Activated CD4-positive, alpha-beta T cell treated with anti-CD3 and anti-CD28 coated beads, Interleukin-2, amount 50 U/mL, for 48 hours (primary cell): ENCODE data around the gene LAMC1.

ENCODE experiments used
- DNase-seq, 2 experiments: peaks; one replicate each; pipeline ENCODE4 v3.0.0-alpha.2; 2020

The LAMC1 gene

GRCh38 chr1:183081402-183082120, 58.3 kb downstream of the LAMC1 start:
- no peak for DNase-seq

GRCh38 chr1:183082650-183083049, 59.4 kb downstream of the LAMC1 start:
- DNase-seq = no peak

- no peak for DNase-seq
Measured at GRCh38 chr1:183087001-183087400, 63.8 kb downstream of the LAMC1 start.

DNA sequence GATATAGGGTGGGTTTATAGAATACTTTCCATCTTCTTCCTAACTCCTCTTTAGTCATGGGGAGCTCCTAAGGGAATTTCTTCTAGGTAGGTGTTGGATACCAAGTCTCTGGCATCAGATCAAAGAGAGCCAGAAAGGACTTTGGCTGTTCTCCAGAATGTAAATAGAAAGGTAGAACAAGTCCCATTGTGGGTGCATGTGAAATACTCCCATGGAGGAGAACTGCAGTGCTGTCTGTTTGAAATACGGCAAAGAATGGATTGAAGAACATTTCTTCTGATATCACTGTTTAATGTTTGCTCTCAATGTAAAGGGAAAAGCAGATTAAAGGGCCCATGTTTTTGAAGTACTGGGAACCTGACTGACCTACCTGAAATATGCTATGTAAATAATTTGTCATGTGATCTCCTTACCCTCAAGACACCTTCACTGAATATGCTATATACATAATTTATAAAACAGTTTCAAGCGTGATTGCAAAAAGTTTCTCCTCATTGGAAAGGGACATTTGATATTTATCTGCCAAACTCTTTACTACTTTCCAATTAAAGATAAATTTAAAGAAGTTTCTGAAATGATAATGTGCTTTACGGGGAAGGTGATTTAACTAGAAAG, 65.9 kb downstream of the LAMC1 start:
- DNase-seq = no peak

DNA sequence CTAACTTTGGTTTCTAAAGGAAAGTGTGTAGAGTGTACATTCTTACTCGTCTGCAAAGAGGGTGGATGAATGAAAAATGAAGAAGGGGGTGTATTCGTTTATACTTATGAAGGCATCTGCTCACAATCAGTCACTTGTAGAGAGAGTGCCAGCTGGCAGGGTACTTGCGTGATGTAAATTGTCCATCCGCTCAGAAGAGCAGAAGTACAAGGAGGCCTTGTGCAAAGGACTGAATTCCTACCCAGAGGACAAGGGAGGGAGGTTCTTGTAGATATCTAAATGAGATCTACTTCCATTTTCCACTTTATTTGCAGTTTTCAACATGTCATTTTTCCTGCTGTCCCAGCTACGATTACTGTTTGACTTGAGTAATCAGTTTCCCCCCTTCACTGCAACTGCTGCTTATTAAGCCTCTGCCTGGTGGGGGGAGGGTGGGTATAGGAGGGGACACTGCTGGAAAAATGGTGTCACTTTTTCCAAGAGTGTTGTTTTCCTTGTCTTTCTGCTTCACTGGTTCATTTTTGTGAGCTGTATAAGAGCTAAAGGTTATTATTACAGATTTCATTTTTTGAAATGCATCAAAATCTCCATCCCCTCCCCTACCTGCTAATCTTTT, 67.3 kb downstream of the LAMC1 start:
- DNase-seq = no peak

DNA sequence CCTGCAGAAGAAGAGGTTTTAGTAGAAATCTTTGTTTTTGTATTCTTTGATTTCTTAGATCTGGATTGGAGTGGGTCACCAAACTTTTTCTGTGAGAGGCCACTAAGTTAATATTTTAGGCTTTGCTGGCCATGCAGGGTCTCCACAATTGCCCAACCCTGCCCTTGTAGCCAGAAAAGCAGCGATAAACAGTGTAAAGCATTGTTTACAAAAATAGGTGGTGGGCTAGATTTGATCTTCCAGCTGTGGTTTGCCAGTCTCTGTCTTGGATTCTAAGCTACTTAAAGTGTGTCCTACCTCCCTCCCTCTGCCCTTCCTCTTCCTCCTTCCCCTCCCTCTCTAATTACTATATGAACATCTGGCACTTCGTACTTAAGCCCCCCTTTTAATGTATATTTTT, 68.0 kb downstream of the LAMC1 start:
- no peak for DNase-seq

- no peak for DNase-seq
Measured at GRCh38 chr1:183092350-183092749, 69.1 kb downstream of the LAMC1 start.

GRCh38 chr1:183093066-183093668, 69.9 kb downstream of the LAMC1 start:
- no peak for DNase-seq

DNA sequence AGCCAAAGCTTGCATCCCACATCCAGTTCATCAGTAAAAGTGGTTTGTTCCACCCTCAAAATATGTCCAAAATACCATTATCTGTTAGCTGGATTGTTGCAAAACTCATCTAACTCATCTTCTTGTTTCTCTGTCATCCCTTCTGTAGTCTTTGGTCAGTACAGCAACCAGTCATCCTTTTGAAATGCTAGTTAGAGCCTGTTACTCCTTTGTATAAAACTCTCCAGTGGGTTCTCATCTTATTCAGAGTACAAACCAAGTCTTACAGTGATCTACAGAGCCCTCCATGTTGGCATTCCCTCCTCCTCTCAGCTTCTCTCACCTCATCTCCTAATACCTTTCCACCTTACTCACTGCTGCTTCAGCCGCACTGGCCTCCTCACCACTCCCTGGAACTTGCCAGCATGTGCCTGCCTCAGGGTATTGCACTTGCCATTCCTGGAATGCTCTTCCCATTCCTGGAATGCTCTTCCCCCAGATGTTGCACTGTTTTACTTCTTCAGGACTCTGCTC, 70.6 kb downstream of the LAMC1 start:
- no peak for DNase-seq

DNA sequence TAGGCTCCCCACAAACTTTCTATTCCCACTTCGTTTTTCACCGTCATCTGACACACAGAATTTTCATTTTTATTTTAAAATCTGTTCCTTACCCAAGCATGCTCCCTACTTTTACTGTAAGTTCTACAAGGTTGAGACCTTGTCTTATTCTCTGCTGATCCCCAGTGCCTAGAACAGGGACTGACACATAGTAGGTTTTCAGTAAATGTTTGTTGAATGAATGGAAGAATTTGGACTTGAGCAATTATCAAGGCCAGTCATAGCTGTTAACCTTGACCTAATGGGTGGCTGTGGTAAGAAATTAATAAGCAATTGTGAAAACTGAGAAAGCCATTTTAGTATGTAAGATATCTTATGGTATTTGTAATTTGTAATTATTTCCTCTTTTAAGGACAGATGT, 71.1 kb downstream of the LAMC1 start:
- no peak for DNase-seq

GRCh38 chr1:183096351-183096750, 73.1 kb downstream of the LAMC1 start:
- DNase-seq = no peak

DNA sequence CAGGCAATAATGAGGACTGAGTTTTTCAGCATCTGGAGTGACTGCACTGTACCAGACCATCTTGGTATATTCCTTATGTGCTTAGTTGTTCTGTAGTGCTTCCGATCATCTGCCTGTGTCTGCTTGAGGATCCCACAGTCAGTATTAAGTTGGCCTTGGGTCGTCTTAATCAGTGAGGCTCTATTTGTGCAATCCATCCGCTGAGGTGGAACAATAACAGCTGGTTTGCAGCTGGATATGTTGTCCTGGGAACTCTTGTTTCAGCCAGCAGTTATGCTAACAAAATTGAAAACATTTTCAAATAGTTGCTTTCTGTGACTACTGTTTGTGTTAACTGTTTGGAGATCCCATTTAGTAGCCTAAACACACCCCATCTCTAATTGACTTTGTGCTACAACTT, 73.7 kb downstream of the LAMC1 start:
- no peak for DNase-seq

GRCh38 chr1:183097438-183098051, 74.3 kb downstream of the LAMC1 start:
- no peak for DNase-seq

DNA sequence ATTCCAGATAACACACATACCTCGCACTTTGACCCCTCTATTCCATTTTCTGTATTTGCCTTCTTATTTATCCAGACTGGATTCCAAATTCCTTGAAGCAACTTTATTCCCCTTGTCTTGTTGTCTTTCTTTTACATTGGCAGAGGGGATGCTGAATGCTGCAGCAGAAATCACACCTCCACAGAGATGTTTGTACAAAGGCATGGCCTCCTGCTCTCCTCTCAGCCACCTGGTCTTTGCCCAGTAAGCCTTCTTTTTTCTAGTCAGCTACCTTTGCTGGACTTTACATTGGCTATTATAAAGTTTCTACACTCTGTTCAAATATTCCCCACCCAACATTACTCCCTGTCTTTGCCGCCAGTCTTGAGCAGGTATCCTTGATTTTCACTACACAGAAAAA, 75.1 kb downstream of the LAMC1 start:
- no peak for DNase-seq

DNA sequence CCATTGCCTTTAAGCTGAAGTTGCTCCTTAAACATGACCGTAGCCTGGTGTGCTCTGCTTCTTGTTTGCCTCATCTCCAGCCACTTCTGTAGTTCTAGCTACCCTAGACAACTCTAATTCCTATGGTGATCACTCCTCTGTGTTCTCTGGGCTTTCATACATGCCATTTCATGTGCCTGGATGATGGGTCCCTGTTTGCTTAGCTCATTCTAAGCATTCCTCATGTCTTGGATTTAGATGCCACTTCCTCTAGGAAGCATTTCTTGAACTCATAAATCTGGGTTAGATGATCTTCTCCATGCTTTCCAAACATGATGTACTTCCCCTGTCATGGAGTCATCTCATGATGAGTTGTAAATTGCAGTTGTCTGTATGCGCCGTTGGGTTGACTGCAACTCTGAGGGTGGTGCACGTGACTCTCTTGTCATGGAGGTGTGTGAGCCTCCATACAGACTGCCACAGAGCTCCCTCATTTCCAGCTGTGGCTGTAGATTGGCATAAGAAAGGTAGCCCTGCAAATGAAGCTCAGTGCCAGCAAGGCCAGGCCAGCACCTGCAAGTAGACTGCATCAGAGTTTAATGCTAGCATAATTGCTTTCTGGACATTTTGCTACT, 77.2 kb downstream of the LAMC1 start:
- DNase-seq = no peak

DNA sequence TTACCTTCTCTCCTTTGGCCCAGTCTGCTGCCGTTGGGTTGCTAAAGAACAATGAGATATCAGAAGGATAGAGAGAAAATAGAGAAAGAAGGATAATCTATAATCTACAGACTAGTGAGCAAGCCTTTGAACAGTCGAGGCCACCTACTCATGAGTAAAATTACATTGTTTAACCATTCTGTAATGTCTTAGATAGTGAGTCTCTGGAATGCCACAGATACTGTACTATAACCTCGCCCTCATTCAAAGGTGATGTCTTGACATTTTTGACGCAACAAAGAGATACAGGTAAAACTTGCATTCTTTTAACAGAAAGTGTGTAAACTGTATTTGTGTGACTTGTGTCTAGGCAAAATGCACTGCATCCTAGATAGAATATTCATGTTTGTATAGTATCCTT, 77.9 kb downstream of the LAMC1 start:
- no peak for DNase-seq

DNA sequence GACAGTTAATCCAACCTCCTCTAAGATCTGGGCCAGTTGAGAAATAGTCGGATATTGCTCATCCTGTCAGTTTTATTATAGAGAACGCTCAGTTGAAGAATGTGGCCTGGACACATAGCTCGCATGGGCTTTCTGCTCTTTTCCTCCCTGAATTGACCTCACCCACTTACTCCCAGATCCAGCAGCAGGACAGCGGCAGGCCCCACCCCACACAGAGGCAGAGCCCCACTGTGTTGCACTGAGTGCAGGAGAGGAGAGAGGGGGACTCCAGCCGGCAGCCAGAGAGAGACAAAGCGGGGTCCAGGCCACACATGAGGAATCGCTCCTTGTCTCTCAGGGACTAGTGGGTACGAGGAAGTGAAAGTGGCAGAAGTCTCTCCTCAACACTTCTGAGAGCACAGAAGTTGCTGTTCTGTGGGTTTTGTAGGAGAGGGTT, 78.6 kb downstream of the LAMC1 start:
- no peak for DNase-seq

GRCh38 chr1:183103147-183103546, 79.9 kb downstream of the LAMC1 start:
- DNase-seq = no peak

DNA sequence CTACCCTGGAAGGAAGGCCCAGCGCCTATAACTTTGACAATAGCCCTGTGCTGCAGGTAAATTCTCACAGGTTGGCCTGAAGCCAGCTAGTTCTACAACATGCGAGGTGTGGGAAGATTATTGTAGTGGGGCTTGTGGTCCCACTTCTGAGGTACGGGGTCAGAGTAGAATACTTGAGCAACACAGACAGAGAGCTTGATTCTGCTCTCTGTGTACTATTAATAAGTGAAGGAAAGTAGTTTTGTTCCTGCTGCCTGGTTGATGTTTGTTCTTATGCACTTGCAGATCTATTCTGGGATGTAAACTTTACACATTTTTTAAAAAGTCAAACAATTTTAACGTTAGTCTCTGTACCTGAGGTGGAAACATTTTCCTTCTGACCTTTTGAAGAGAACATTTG, 80.4 kb downstream of the LAMC1 start:
- no peak for DNase-seq

- no peak for DNase-seq
Measured at GRCh38 chr1:183105449-183105848, 82.2 kb downstream of the LAMC1 start.

- no peak for DNase-seq
Measured at GRCh38 chr1:183106166-183106565, 82.9 kb downstream of the LAMC1 start.

GRCh38 chr1:183106746-183107145, 83.5 kb downstream of the LAMC1 start:
- no peak for DNase-seq

DNA sequence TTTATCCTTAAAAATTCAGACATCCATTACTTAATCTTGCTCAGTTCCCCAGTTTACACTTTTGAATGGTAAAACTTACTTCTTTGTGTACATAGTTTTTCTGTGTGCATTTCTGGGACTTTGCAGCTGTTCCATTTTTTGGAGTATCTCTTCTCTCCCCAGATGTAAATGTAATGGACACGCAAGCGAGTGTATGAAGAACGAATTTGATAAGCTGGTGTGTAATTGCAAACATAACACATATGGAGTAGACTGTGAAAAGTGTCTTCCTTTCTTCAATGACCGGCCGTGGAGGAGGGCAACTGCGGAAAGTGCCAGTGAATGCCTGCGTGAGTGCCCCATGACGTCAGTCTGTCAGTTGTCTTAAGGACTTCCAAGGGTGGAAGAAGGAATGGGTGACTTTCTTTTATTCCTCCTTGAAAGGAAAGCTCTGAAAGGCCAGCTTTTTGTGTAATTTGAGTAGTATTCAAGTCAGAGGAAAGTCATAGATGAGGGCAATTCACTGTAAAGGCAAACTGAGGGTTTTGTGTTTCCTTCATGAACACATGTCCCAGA, 87.2 kb downstream of the LAMC1 start:
- no peak for DNase-seq
